SK-N-SH treated with all-trans-retinoic acid at 6 μM for 48 hours (cell line): ENCODE results near the gene OST4.

ENCODE experiments used
- ATAC-seq: fragments of 200-7000 bp; cut with Tn5 transposase; 3 replicates; pipeline ENCODE4 v1.9.1; 2020; ENCODE audit warnings: mild to moderate bottlenecking, moderate library complexity
- ARNTL ChIP-seq: fragments of 450-650 bp; formaldehyde crosslinking; IDR thresholded peaks from 2 replicates; pipeline ENCODE4 v1.5.0; 2020; ENCODE audit warnings: low read depth, mild to moderate bottlenecking, moderate library complexity, borderline replicate concordance
- BACH2 ChIP-seq: fragments of 250-450 bp; sonication (Bioruptor Pico); IDR thresholded peaks from 2 replicates; pipeline ENCODE4 v1.9.0; 2021; ENCODE audit warnings: mild to moderate bottlenecking, borderline replicate concordance
- CREB5 ChIP-seq: fragments of 250-450 bp; sonication (Bioruptor Pico); IDR thresholded peaks from 2 replicates; pipeline ENCODE4 v1.5.1; 2020; ENCODE audit warnings: low read depth, mild to moderate bottlenecking, moderate library complexity
- CSDC2 ChIP-seq: fragments of 250-450 bp; sonication (Bioruptor Pico); IDR thresholded peaks from 2 replicates; pipeline ENCODE4 v1.5.0; 2020; ENCODE audit warnings: mild to moderate bottlenecking, moderate library complexity
- CSRNP3 ChIP-seq: fragments of 250-450 bp; sonication (Bioruptor Pico); IDR thresholded peaks from 2 replicates; pipeline ENCODE4 v1.5.1; 2021; ENCODE audit warnings: mild to moderate bottlenecking, moderate library complexity
- ESRRG ChIP-seq: fragments of 250-450 bp; sonication (Bioruptor Pico); IDR thresholded peaks from 2 replicates; pipeline ENCODE4 v1.6.1; 2021; ENCODE audit warnings: mild to moderate bottlenecking
- GLIS3 ChIP-seq: fragments of 250-450 bp; sonication (Bioruptor Pico); IDR thresholded peaks from 2 replicates; pipeline ENCODE4 v1.5.0; 2020; ENCODE audit warnings: mild to moderate bottlenecking, moderate library complexity
- OSR1 ChIP-seq: fragments of 250-450 bp; sonication (Bioruptor Pico); IDR thresholded peaks from 2 replicates; pipeline ENCODE4 v1.8.0; 2022; ENCODE audit warnings: moderate library complexity, mild to moderate bottlenecking, inconsistent platforms
- PATZ1 ChIP-seq: fragments of 250-450 bp; sonication (Bioruptor Pico); IDR thresholded peaks from 2 replicates; pipeline ENCODE4 v1.8.0; 2020; ENCODE audit warnings: mild to moderate bottlenecking, moderate library complexity, borderline replicate concordance
- POU6F1 ChIP-seq: fragments of 250-450 bp; sonication (Bioruptor Pico); IDR thresholded peaks from 2 replicates; pipeline ENCODE4 v1.8.0; 2021; ENCODE audit warnings: low read depth, mild to moderate bottlenecking, moderate library complexity, borderline replicate concordance
- PPARA ChIP-seq: fragments of 250-450 bp; sonication (Bioruptor Pico); IDR thresholded peaks from 2 replicates; pipeline ENCODE4 v1.5.0; 2020; ENCODE audit warnings: mild to moderate bottlenecking, borderline replicate concordance
- RARB ChIP-seq: fragments of 250-450 bp; sonication (Bioruptor Pico); IDR thresholded peaks from 2 replicates; pipeline ENCODE4 v1.8.0; 2021; ENCODE audit warnings: mild to moderate bottlenecking, moderate library complexity
- SNAI2 ChIP-seq: fragments of 250-450 bp; sonication (Bioruptor Pico); IDR thresholded peaks from 2 replicates; pipeline ENCODE4 v1.5.0; 2020; ENCODE audit warnings: mild to moderate bottlenecking, moderate library complexity
- TCF4 ChIP-seq: fragments of 250-450 bp; sonication (Bioruptor Pico); IDR thresholded peaks from 2 replicates; pipeline ENCODE4 v1.8.0; 2021; ENCODE audit warnings: mild to moderate bottlenecking, moderate library complexity, borderline replicate concordance
- TOX ChIP-seq: fragments of 250-450 bp; sonication (Bioruptor Pico); IDR thresholded peaks from 2 replicates; pipeline ENCODE4 v1.8.0; 2021; ENCODE audit warnings: mild to moderate bottlenecking, moderate library complexity, borderline replicate concordance
- TSHZ2 ChIP-seq: fragments of 250-450 bp; sonication (Bioruptor Pico); IDR thresholded peaks from 2 replicates; pipeline ENCODE4 v1.5.0; 2020; ENCODE audit warnings: mild to moderate bottlenecking, moderate library complexity
- ZC3H10 ChIP-seq: fragments of 250-450 bp; sonication (Bioruptor Pico); IDR thresholded peaks from 2 replicates; pipeline ENCODE4 v1.5.1; 2021; ENCODE audit warnings: mild to moderate bottlenecking, moderate library complexity
- ZFP3 ChIP-seq: fragments of 250-450 bp; sonication (Bioruptor Pico); IDR thresholded peaks from 2 replicates; pipeline ENCODE4 v1.5.0; 2020; ENCODE audit warnings: mild to moderate bottlenecking, moderate library complexity
- ZFP30 ChIP-seq: fragments of 450-650 bp; formaldehyde crosslinking; IDR thresholded peaks from 2 replicates; pipeline ENCODE4 v1.5.0; 2022; ENCODE audit warnings: mild to moderate bottlenecking, moderate library complexity
- ZNF565 ChIP-seq: fragments of 450-650 bp; formaldehyde crosslinking; conservative IDR thresholded peaks from 2 replicates; pipeline ENCODE4 v1.5.0; 2020; ENCODE audit warnings: low read depth, mild to moderate bottlenecking, moderate library complexity
- ZNF70 ChIP-seq: fragments of 450-650 bp; formaldehyde crosslinking; IDR thresholded peaks from 2 replicates; pipeline ENCODE4 v1.5.0; 2020; ENCODE audit warnings: mild to moderate bottlenecking, moderate library complexity
- ZNF8 ChIP-seq: fragments of 450-650 bp; formaldehyde crosslinking; IDR thresholded peaks from 2 replicates; pipeline ENCODE4 v1.5.0; 2020; ENCODE audit warnings: mild to moderate bottlenecking, moderate library complexity

The OST4 gene

GRCh38 chr2:27059141-27059820 lies 12.2 kb downstream of the OST4 start:
- no peak for ATAC-seq
- TF ChIP-seq OSR1 (CRISPR knock-in tag) (no peak), ESRRG (CRISPR knock-in tag) (no peak), BACH2 (no peak), ZNF565 (CRISPR knock-in tag) (no peak), TOX (CRISPR knock-in tag) (no peak), ZFP30 (CRISPR knock-in tag) (no peak), CREB5 (CRISPR knock-in tag) (no peak), ZC3H10 (CRISPR knock-in tag) (no peak), ZNF8 (CRISPR knock-in tag) (no peak), ARNTL (CRISPR knock-in tag) (no peak), POU6F1 (CRISPR knock-in tag) (no peak), CSDC2 (no peak), RARB (CRISPR knock-in tag) (no peak), ZFP3 (CRISPR knock-in tag) (no peak)

- TF ChIP-seq CREB5 (CRISPR knock-in tag) = no peak
- no peak for ATAC-seq
Measured at GRCh38 chr2:27058210-27058609, 13.2 kb downstream of the OST4 start.

- TF ChIP-seq PATZ1 (CRISPR knock-in tag) (no peak), TSHZ2 (CRISPR knock-in tag) (no peak), CREB5 (CRISPR knock-in tag) (no peak), TCF4 (CRISPR knock-in tag) (no peak), CSRNP3 (CRISPR knock-in tag) (no peak), BACH2 (no peak), ZNF70 (CRISPR knock-in tag) (no peak), ZC3H10 (CRISPR knock-in tag) (no peak), RARB (CRISPR knock-in tag) (no peak), CSDC2 (no peak), TOX (CRISPR knock-in tag) (no peak), GLIS3 (CRISPR knock-in tag) (no peak), OSR1 (CRISPR knock-in tag) (no peak), ESRRG (CRISPR knock-in tag) (no peak), SNAI2 (no peak), ZFP3 (CRISPR knock-in tag) (no peak), POU6F1 (CRISPR knock-in tag) (no peak), ZNF565 (CRISPR knock-in tag) (no peak), PPARA (CRISPR knock-in tag) (no peak), ARNTL (CRISPR knock-in tag) (no peak)
- TF ChIP-seq, all 23 proteins: peak for 0
- no peak for ATAC-seq
Measured at GRCh38 chr2:27057184-27057583, 14.3 kb downstream of the OST4 start.
